ENCODE measurements around the gene VASH2. TPM values are rescaled to one million over a fixed set of nuclear protein-coding genes. Genes with fewer than 3 reads are reported as not detected.

Gene VASH2
- polyA plus RNA-seq, 1 donor = 5.1 TPM

DNA sequence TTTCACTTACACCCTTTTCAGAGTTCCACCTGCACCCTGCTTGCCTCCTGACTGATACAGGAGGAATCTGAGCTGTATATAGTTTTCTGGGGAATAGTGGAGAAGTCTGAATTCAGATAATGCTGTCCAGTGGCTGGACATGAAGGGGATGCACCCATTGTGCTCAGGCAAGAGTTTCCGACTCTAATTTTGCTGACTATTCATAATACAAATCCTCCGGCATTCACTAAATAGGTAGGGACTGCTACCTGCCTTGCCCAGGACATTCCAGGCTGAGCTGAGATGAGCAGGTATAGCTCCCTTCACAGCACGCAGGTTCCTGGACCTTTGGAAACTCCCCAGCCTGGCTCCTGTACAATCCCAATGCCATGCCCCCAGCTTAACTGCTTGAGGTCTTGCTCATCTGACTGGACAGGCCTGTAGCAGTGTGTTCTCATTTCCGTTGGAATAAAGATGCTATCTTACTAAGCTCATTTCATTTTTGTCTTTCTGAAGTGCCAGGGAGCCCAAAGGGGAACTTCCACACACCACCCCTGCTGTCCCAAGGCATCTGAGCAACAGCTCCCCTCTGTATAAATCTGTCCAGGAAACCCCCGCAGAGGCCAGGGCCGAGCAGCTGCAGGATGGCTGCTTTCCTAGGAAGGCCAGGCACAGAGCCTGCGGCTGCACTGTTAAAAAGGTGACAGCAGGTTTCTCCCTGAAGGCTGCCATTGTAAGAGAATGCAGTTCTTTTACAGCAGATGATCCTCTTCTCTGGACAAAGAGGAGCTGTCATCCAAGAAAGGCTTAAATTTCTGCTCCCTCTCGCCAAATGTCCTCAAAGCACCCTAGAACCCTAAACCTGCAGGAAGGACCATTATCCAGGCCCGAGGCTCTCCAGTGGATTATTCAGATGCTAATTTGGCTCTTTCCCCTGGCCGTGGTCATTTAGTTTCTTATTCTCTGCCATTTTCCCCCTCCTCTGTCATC, 21.7 kb upstream of the VASH2 start:
- no peak overlapping the region for H3K4me3 ChIP-seq (ENCODE audit: low read length)
- WGBS (ENCODE audit: insufficient coverage, low lambda C conversion rate) = no CpG with 5 or more reads among the region's 10 CpGs
- no peaks in the 10 kb centered on the region for H3K9me3 ChIP-seq (ENCODE audit: control insufficient read depth, low read depth, low read length)
- H3K27me3 ChIP-seq (ENCODE audit: control insufficient read depth, insufficient read depth, low read length) = no peaks in the 10 kb centered on the region
- peaks cover 10% of the 10 kb centered on the region for H3K4me1 ChIP-seq (ENCODE audit: control insufficient read depth, insufficient read depth, low read length)
- H3K36me3 ChIP-seq (ENCODE audit: control insufficient read depth, insufficient read depth, low read length) = no peaks in the 10 kb centered on the region
- no peak for DNase-seq
- H3K27ac ChIP-seq (ENCODE audit: low read length) = no peak overlapping the region

DNA sequence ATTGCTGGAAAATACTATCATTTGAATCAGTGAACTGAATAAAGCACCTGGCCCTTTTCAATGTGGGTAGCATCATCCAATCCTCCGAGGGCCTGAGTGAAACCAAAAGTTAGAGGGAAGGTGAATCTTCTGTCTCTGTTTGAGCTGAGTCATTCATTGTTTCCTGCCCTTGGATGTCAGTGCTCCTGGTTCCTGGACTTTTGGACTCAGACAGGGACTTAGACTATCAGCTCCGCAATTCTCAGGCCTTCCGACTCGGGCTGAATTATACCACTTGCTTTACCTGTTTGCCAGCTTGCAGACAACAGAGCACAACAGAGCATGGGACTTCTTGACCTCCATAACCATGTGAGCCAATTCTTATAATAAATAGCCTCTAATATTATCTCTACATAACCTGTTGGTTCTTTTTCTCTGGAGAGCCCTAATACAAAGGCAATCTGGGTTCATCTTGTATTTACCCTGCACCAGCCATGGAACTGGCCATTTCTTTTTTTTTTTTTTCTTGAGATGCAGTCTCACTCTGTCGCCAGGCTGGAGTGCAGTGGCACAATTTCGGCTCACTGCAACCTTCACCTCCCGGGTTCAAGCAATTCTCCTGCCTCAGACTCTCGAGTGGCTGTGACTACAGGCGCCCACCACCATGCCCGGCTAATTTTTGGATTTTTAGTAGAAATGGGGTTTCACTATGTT, 19.2 kb upstream of the VASH2 start:
- H3K27ac ChIP-seq (ENCODE audit: low read length) = peak overlapping the region; percentile 78
- H3K4me3 ChIP-seq (ENCODE audit: low read length) = no peak overlapping the region
- WGBS (ENCODE audit: insufficient coverage, low lambda C conversion rate) = no CpG with 5 or more reads among the region's 10 CpGs
- peaks cover 10% of the 10 kb centered on the region for H3K4me1 ChIP-seq (ENCODE audit: control insufficient read depth, insufficient read depth, low read length)
- H3K36me3 ChIP-seq (ENCODE audit: control insufficient read depth, insufficient read depth, low read length) = no peaks in the 10 kb centered on the region
- H3K27me3 ChIP-seq (ENCODE audit: control insufficient read depth, insufficient read depth, low read length) = no peaks in the 10 kb centered on the region
- DNase-seq = peak; percentile 88 to 92
- H3K9me3 ChIP-seq (ENCODE audit: control insufficient read depth, low read depth, low read length) = no peaks in the 10 kb centered on the region

DNA sequence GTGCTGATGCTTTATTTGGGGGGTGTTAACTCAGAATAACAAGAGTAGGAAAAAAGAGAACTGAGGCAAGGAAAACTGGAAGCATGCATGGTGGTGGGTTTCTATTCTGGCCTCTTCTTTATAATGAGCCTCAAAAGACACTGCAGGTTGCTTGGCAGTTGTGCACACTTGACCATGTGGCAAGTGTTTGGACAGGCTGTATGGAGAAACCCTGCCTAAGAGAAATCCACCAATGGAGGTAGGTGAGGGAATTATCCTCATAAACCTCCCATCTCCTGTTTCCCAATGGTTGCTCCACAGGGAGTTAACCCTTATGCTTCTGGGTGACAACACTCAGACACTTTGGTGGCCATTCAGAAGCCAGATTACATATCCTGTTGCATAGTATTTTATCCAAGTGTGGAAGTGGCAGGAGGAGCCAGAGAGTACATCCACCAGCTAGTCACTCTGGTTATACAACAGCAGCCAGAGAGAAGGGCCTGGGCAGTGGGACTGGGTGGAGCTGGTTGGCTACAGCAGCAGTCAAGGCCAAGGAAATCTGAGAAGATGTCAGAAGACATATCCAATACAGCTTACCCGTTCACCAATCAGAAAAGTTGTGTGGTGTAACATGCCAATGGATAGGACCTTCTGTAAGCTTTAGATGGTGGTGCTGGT, 16.4 kb upstream of the VASH2 start:
- peaks cover 18% of the 10 kb centered on the region for H3K4me1 ChIP-seq (ENCODE audit: control insufficient read depth, insufficient read depth, low read length)
- H3K9me3 ChIP-seq (ENCODE audit: control insufficient read depth, low read depth, low read length) = no peaks in the 10 kb centered on the region
- DNase-seq = no peak
- WGBS (ENCODE audit: insufficient coverage, low lambda C conversion rate) = 100% methylated on average over 1 of the region's 1 CpG
- H3K27me3 ChIP-seq (ENCODE audit: control insufficient read depth, insufficient read depth, low read length) = no peaks in the 10 kb centered on the region
- no peak overlapping the region for H3K4me3 ChIP-seq (ENCODE audit: low read length)
- H3K36me3 ChIP-seq (ENCODE audit: control insufficient read depth, insufficient read depth, low read length) = no peaks in the 10 kb centered on the region
- H3K27ac ChIP-seq (ENCODE audit: low read length) = no peak overlapping the region

DNA sequence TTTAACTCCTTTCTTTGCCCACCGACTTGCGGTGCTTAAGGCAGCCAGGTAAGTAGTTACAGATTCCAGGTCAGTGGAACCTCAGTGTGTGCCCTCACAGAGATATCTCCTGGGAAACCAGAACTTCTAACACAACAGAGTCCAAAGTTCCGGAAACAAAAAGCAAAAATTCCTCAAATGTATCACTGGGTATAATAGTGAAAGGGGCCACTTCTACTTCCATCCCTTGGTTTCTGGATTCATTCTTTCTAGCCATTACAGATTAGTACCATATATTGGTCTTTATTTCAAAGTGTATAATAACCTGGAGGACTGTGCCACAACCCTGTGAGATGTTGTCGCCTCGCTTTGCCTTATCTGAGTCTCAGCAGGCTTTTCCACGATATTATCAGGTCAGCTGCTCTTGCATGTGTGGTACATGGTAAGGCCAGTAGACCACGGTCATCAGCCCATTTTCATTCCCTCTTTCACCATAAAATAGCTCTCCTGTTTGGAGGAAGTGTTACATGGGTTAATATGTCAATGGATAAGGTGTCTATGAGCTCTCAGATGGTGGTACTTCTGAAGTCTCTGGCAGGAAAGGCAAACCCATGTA, 14.9 kb upstream of the VASH2 start:
- Histone ChIP-seq H3K27me3 (ENCODE audit: control insufficient read depth, insufficient read depth, low read length) (no peaks in the 10 kb centered on the region), H3K4me3 (ENCODE audit: low read length) (no peak overlapping the region), H3K36me3 (ENCODE audit: control insufficient read depth, insufficient read depth, low read length) (no peaks in the 10 kb centered on the region), H3K9me3 (ENCODE audit: control insufficient read depth, low read depth, low read length) (no peaks in the 10 kb centered on the region), H3K27ac (ENCODE audit: low read length) (no peak overlapping the region), H3K4me1 (ENCODE audit: control insufficient read depth, insufficient read depth, low read length) (peaks cover 18% of the 10 kb centered on the region)
- no peak for DNase-seq
- no CpG with 5 or more reads among the region's 7 CpGs for WGBS (ENCODE audit: insufficient coverage, low lambda C conversion rate)

DNA sequence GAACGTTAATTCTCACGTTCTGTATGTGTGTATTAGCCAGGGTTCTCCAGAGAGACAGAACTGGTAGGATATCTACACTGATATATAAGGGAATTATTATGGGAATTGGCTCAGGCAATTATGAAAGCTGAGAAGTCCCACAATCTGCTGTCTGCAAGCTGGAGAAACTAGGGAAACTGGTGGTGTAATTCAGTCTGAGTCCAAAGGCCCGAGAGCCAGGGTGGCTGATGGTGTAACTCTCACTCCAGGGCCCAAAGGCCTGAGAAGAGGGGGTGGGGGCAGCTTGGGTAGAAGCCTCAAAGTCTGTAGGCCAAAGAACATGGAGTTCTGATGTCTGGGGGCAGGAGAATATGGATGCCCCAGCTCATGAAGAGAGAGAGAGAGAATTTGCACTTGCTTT, 13.3 kb upstream of the VASH2 start:
- H3K9me3 ChIP-seq (ENCODE audit: control insufficient read depth, low read depth, low read length) = peaks cover 4% of the 10 kb centered on the region
- no CpG with 5 or more reads among the region's 3 CpGs for WGBS (ENCODE audit: insufficient coverage, low lambda C conversion rate)
- no peak overlapping the region for H3K4me3 ChIP-seq (ENCODE audit: low read length)
- peak; percentile 70 to 76 for DNase-seq
- peak overlapping the region; percentile 63 for H3K27ac ChIP-seq (ENCODE audit: low read length)
- no peaks in the 10 kb centered on the region for H3K27me3 ChIP-seq (ENCODE audit: control insufficient read depth, insufficient read depth, low read length)
- H3K36me3 ChIP-seq (ENCODE audit: control insufficient read depth, insufficient read depth, low read length) = no peaks in the 10 kb centered on the region
- peaks cover 8% of the 10 kb centered on the region for H3K4me1 ChIP-seq (ENCODE audit: control insufficient read depth, insufficient read depth, low read length)

DNA sequence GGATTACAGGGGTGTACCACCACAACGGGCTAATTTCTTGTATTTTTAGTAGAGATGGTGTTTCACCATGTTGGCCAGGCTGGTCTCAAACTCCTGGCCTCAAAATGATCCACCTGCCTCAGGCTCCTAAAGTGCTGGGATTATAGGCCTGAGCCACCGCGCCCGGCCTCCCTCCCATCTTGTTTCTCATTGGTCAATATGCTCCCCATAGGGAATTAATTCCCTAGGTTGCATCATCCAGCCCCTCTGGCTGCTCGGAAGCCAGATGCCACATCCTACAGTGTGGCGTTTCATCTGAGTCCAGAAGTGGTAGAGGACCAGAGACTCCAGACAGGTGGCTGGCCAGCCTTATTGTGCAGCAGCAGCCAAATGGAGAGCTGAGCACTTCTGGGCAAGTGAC, 11.5 kb upstream of the VASH2 start:
- H3K4me1 ChIP-seq (ENCODE audit: control insufficient read depth, insufficient read depth, low read length) = peaks cover 8% of the 10 kb centered on the region
- H3K36me3 ChIP-seq (ENCODE audit: control insufficient read depth, insufficient read depth, low read length) = no peaks in the 10 kb centered on the region
- no peak for DNase-seq
- peaks cover 4% of the 10 kb centered on the region for H3K9me3 ChIP-seq (ENCODE audit: control insufficient read depth, low read depth, low read length)
- H3K4me3 ChIP-seq (ENCODE audit: low read length) = no peak overlapping the region
- H3K27me3 ChIP-seq (ENCODE audit: control insufficient read depth, insufficient read depth, low read length) = no peaks in the 10 kb centered on the region
- H3K27ac ChIP-seq (ENCODE audit: low read length) = no peak overlapping the region
- no CpG with 5 or more reads among the region's 6 CpGs for WGBS (ENCODE audit: insufficient coverage, low lambda C conversion rate)

DNA sequence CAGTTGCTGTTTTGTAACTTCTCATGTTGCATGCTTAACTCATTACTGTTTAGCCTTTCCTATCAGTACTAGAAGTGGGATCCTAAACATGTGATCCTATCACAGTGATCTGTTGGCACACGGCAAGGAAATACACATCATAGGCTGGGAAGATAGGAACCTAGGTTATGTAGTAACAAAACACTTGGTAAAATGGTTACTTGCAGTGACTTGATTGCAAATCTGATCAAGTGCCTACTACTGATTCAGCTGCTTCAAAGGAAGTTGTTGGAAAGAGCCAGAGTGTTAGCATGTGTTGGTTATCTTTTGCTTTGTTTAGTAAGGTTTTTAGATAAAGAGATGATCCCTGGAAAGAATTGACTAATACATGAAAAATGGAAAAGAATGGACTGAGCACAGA, 8.9 kb upstream of the VASH2 start:
- no peaks in the 10 kb centered on the region for H3K27me3 ChIP-seq (ENCODE audit: control insufficient read depth, insufficient read depth, low read length)
- no peaks in the 10 kb centered on the region for H3K36me3 ChIP-seq (ENCODE audit: control insufficient read depth, insufficient read depth, low read length)
- no CpG with 5 or more reads among the region's 1 CpG for WGBS (ENCODE audit: insufficient coverage, low lambda C conversion rate)
- DNase-seq = no peak
- peaks cover 4% of the 10 kb centered on the region for H3K4me1 ChIP-seq (ENCODE audit: control insufficient read depth, insufficient read depth, low read length)
- H3K4me3 ChIP-seq (ENCODE audit: low read length) = no peak overlapping the region
- H3K27ac ChIP-seq (ENCODE audit: low read length) = no peak overlapping the region
- H3K9me3 ChIP-seq (ENCODE audit: control insufficient read depth, low read depth, low read length) = peaks cover 4% of the 10 kb centered on the region

DNA sequence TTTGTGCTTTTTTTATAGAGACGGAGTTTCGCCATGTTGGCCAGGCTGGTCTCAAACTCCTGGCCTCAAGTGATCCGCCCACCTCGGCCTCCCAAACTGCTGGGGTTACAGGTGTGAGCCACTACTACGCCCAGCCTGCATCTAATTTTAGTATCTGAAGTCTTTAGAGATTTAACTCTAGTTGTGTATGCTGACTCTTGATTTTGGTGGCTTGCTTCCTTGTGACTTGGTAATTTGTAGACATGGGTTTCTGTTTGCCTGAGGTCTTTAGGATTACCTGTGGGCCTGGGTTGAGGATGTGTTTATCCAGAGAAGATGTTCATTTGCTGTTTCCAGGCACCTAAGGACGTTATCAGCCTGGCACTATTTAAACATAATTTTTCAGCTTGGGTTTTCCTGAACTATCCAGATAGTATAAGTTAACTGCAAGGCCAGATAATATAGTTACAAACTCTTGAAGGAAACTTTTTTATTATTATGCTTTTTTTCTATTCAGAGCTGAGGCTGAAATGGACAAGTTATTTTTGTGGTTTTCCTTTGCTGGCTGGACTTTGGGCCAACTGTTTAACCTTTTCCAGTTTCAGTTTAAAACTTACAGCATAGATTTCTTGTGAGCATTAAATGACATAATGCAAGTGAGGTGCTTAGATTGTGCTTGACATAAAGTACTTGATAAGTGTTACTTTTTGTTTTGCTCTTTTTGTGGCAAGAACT, 7.5 kb upstream of the VASH2 start:
- Histone ChIP-seq H3K36me3 (ENCODE audit: control insufficient read depth, insufficient read depth, low read length) (no peaks in the 10 kb centered on the region), H3K4me3 (ENCODE audit: low read length) (no peak overlapping the region), H3K27me3 (ENCODE audit: control insufficient read depth, insufficient read depth, low read length) (no peaks in the 10 kb centered on the region), H3K27ac (ENCODE audit: low read length) (no peak overlapping the region), H3K4me1 (ENCODE audit: control insufficient read depth, insufficient read depth, low read length) (no peaks in the 10 kb centered on the region), H3K9me3 (ENCODE audit: control insufficient read depth, low read depth, low read length) (peaks cover 4% of the 10 kb centered on the region)
- DNase-seq = peak in 1 of 2 donors; percentile 34
- no CpG with 5 or more reads among the region's 6 CpGs for WGBS (ENCODE audit: insufficient coverage, low lambda C conversion rate)

DNA sequence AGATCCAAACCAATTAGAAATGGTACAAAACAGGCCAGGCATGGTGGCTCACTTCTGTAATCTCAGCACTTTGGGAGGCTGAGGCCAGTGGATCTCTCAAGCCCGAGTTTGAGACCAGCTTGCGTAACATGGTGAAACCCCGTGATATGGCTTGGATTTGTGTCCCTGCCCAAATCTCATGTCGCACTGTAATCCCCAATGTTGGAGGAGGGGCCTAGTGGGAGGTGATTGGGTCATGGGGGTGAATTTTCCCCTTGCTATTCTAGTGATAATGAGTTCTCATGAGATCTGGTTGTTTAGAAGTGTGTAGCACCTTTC, 7.0 kb upstream of the VASH2 start:
- no peak overlapping the region for H3K27ac ChIP-seq (ENCODE audit: low read length)
- no CpG with 5 or more reads among the region's 4 CpGs for WGBS (ENCODE audit: insufficient coverage, low lambda C conversion rate)
- peaks cover 4% of the 10 kb centered on the region for H3K9me3 ChIP-seq (ENCODE audit: control insufficient read depth, low read depth, low read length)
- no peaks in the 10 kb centered on the region for H3K27me3 ChIP-seq (ENCODE audit: control insufficient read depth, insufficient read depth, low read length)
- no peaks in the 10 kb centered on the region for H3K36me3 ChIP-seq (ENCODE audit: control insufficient read depth, insufficient read depth, low read length)
- peak in 1 of 2 donors; percentile 11 for DNase-seq
- H3K4me3 ChIP-seq (ENCODE audit: low read length) = no peak overlapping the region
- H3K4me1 ChIP-seq (ENCODE audit: control insufficient read depth, insufficient read depth, low read length) = no peaks in the 10 kb centered on the region

All from large intestine (tissue), 3 donors.